CD8-positive, alpha-beta memory T cell (primary cell): ENCODE measurements around the gene CCNQ. TPM values are rescaled to one million over a fixed set of nuclear protein-coding genes. Genes with fewer than 3 reads are reported as not detected.
"Not testable (repeated sequence)": the region's sequence is repeated elsewhere in the genome, so short reads cannot be mapped to it uniquely, and the experiment has no call there.

Source experiments
- CTCF ChIA-PET: fragments of 350-600 bp; sonication (Branson Sonifier 250); formaldehyde crosslinking; loops from one replicate; lab custom pipeline; 2021; ENCODE audit warnings: antibody characterized with exemption; lab: Charles Lee
- POLR2A ChIA-PET: fragments of 350-600 bp; sonication (Branson Sonifier 250); formaldehyde crosslinking; loops from one replicate; lab custom pipeline; 2021; ENCODE audit warnings: antibody characterized with exemption; lab: Charles Lee
- DNase-seq, 5 donors: peaks; one replicate each; pipeline versions ENCODE4 v3.0.0 to v3.0.0-alpha.2; 2020 to 2022; ENCODE audit warnings: mixed read lengths in 1 of 5
- H3K27ac ChIP-seq: one replicate; pipeline ENCODE4 v1.7.0; 2013; ENCODE audit warnings: low read depth, mild to moderate bottlenecking, low read length, moderate library complexity
- H3K27me3 ChIP-seq: 2 replicates; pipeline ENCODE4 v1.7.0; 2013; ENCODE audit warnings: low read length, mild to moderate bottlenecking; ENCODE audit not compliant: insufficient read depth, poor library complexity, severe bottlenecking
- H3K36me3 ChIP-seq: 2 replicates; pipeline ENCODE4 v1.7.0; 2013; ENCODE audit warnings: mild to moderate bottlenecking, low read length, moderate library complexity; ENCODE audit not compliant: insufficient read depth
- H3K4me1 ChIP-seq: 2 replicates; pipeline ENCODE4 v1.7.0; 2013; ENCODE audit warnings: mild to moderate bottlenecking, low read length, moderate library complexity; ENCODE audit not compliant: insufficient read depth
- H3K4me3 ChIP-seq: 2 replicates; pipeline ENCODE4 v1.7.0; 2013; ENCODE audit warnings: mild to moderate bottlenecking, low read length
- H3K9me3 ChIP-seq: 2 replicates; pipeline ENCODE4 v1.7.0; 2013; ENCODE audit warnings: mild to moderate bottlenecking, low read length
- H3K27ac Mint-ChIP-seq, 8 donors: one replicate each; pipeline ENCODE4 v1.8.0; 2020 to 2021; ENCODE audit warnings: mixed read lengths in 8 of 8, mild to moderate bottlenecking in 6 of 8, inconsistent platforms in 3 of 8, moderate library complexity in 3 of 8
- H3K27me3 Mint-ChIP-seq, 2 donors: one replicate each; pipeline ENCODE4 v1.8.0; 2020 to 2021; ENCODE audit warnings: mixed read lengths in 2 of 2, mild to moderate bottlenecking in 1 of 2, moderate library complexity in 1 of 2
- H3K36me3 Mint-ChIP-seq, 3 donors: one replicate each; pipeline ENCODE4 v1.8.0; 2020 to 2021; ENCODE audit warnings: mixed read lengths in 3 of 3, inconsistent platforms in 1 of 3, mild to moderate bottlenecking in 1 of 3
- H3K4me1 Mint-ChIP-seq, 3 donors: one replicate each; pipeline ENCODE4 v1.8.0; 2020 to 2021; ENCODE audit warnings: mixed read lengths in 3 of 3, inconsistent platforms in 1 of 3, mild to moderate bottlenecking in 1 of 3
- H3K4me3 Mint-ChIP-seq, 7 donors: one replicate each; pipeline ENCODE4 v1.8.0; 2020 to 2021; ENCODE audit warnings: mixed read lengths in 7 of 7, mild to moderate bottlenecking in 6 of 7, moderate library complexity in 4 of 7, inconsistent platforms in 2 of 7
- H3K9me3 Mint-ChIP-seq, 5 donors: one replicate each; pipeline ENCODE4 v1.8.0; 2020 to 2022; ENCODE audit warnings: mixed read lengths in 5 of 5, mild to moderate bottlenecking in 3 of 5, moderate library complexity in 2 of 5, inconsistent platforms in 1 of 5
- polyA plus RNA-seq: library from polyadenylated mRNA; unstranded; fragments of 300-500 nt; fragmentation: Illumina TruSeq; gene quantifications from one replicate; pipeline ENCODE4 v1.2.3, GENCODE V29; 2021
- total RNA-seq, 2 experiments: library from RNA; stranded (reverse); gene quantifications; one replicate each; pipeline ENCODE4 v1.2.3, GENCODE V29; 2021

Gene CCNQ
- total and polyA plus RNA-seq, 3 experiments from 2014 or later = 36.2 to 38.3 (median 36.9) TPM

DNA sequence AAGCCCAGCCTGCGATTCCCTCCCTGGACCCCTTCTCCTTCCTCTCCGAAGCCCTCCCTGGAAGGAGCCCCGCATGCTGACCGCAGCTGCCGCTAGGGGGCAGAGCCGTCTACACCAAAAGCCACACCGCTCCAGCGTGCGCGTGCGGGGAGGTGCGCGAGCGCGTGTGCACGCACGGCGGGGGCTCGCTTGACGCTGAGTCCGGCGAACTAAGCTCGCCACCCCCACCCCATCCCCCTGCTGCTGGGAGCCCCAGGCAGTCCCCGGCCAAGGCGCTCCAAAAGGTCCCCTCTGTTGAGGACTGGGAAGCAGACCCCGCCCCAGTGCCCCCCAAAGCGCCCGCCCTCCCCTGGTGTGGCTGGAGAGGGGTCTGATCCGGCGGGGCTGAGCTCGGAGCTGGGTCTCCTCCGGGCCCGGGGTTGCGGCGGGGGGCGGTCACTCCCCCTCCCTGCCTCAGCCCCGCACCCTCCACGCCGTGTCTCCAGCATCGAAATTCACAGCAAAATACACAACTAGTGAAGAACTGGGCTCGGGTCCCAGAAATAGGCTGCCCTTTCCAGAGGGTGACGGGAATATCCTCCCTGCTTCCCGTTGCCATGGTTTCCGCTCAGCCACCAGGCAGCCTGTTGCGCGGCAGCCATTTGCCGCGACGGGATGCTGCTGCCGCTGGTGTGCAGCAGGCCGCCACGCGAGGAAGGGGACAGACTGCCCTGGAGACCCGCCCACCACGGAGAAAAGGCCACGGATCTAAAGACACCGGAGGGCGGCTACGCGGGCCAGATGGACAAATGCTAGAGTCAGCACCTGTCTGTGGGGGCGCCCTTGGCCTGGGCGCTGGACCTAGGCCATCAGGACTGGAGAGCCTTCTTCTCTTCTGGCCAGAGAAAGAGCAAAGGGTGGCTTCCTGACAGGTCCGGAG lies 11.2 kb upstream of the CCNQ start:
- Mint-ChIP-seq H3K27me3 (peaks cover 0 to 18% of the 10 kb centered on the region in 2 donors), H3K4me3 (peak overlapping the region; percentile 74 to 92 (median 80)), H3K9me3 (peaks cover 0 to 3% (median 0%) of the 10 kb centered on the region in 5 donors), H3K4me1 (peaks cover 8 to 14% (median 9%) of the 10 kb centered on the region in 3 donors), H3K36me3 (no peaks in the 10 kb centered on the region), H3K27ac (peak overlapping the region in 7 of 8 donors; percentile 50 to 92 (median 73))
- Histone ChIP-seq H3K27me3 (no peaks in the 10 kb centered on the region), H3K36me3 (no peaks in the 10 kb centered on the region), H3K4me1 (no peaks in the 10 kb centered on the region), H3K9me3 (no peaks in the 10 kb centered on the region), H3K27ac (no peak overlapping the region), H3K4me3 (peak overlapping the region; percentile 50)
- POLR2A ChIA-PET = interaction anchor here (0.8 kb wide), 1 partner anchor 10 kb away, joined by 3 read pairs; no protein-coding TSS in a partner anchor
- CTCF ChIA-PET = interaction anchor here (0.9 to 2.4 kb wide), 13 partner anchors 9 to 669 kb away, joined by 3 to 15 read pairs (median 5); partner anchors contain the start of genes CCNQ and DUSP9
- peak; percentile 63 to 83 (median 71) for DNase-seq

DNA sequence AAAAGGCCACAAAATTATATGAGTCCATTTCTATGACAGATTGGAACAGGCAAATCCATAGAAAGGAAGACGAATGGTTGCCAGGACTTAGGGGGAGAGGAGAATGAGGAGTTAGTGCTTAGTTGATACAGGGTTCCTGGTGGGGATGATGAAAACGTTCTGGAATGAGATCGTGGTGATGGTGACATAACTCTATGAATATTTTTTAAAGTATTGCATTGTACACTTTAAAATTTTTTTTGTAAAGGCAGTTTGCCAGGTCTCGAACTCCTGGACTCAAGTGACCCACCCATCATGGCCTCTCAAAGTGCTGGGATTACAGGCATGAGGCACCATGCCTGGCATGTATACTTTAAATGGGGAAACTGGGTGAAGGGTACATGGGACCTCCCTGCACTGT lies 9.9 kb upstream of the CCNQ start:
- Histone ChIP-seq H3K27me3 (no peaks in the 10 kb centered on the region), H3K4me1 (no peaks in the 10 kb centered on the region), H3K36me3 (no peaks in the 10 kb centered on the region), H3K27ac (no peak overlapping the region), H3K9me3 (no peaks in the 10 kb centered on the region), H3K4me3 (no peak overlapping the region)
- no peak for DNase-seq
- CTCF ChIA-PET = interaction anchor here (0.8 to 2.4 kb wide), 14 partner anchors 9 to 667 kb away, joined by 3 to 15 read pairs (median 4); partner anchors contain the start of gene DUSP9
- H3K4me3 Mint-ChIP-seq = peak overlapping the region in 1 of 7 donors; percentile 80
- H3K27ac Mint-ChIP-seq = no peak overlapping the region
- H3K27me3 Mint-ChIP-seq = peaks cover 0 to 18% of the 10 kb centered on the region in 2 donors
- peaks cover under 1 to 7% (median 6%) of the 10 kb centered on the region in 3 donors for H3K4me1 Mint-ChIP-seq
- POLR2A ChIA-PET = no interaction called here
- no peaks in the 10 kb centered on the region for H3K36me3 Mint-ChIP-seq
- peaks cover 0 to 3% (median 0%) of the 10 kb centered on the region in 5 donors for H3K9me3 Mint-ChIP-seq

- no peak overlapping the region for H3K27ac ChIP-seq
- H3K27ac Mint-ChIP-seq = no peak overlapping the region
- H3K4me1 Mint-ChIP-seq = peaks cover 5 to 10% (median 9%) of the 10 kb centered on the region in 3 donors
- H3K9me3 Mint-ChIP-seq = peaks cover 0 to 3% (median 0%) of the 10 kb centered on the region in 5 donors
- no peak for DNase-seq
- ChIA-PET POLR2A (no interaction called here), CTCF (interaction anchor here (1.9 kb wide), 1 partner anchor 54 kb away, joined by 7 read pairs; no protein-coding TSS in a partner anchor)
- H3K36me3 Mint-ChIP-seq = no peaks in the 10 kb centered on the region
- peaks cover 0 to 18% of the 10 kb centered on the region in 2 donors for H3K27me3 Mint-ChIP-seq
- H3K36me3 ChIP-seq = no peaks in the 10 kb centered on the region
- H3K4me3 ChIP-seq = no peak overlapping the region
- H3K9me3 ChIP-seq = no peaks in the 10 kb centered on the region
- no peaks in the 10 kb centered on the region for H3K4me1 ChIP-seq
- no peaks in the 10 kb centered on the region for H3K27me3 ChIP-seq
- H3K4me3 Mint-ChIP-seq = peak overlapping the region in 1 of 7 donors; percentile 80
These were observed 9.4 kb upstream of the CCNQ start for GRCh38 chrX:153608376-153608775.

GRCh38 chrX:153606503-153606902 lies 7.6 kb upstream of the CCNQ start:
- Histone ChIP-seq H3K4me3 (no peak overlapping the region), H3K4me1 (no peaks in the 10 kb centered on the region), H3K27ac (no peak overlapping the region), H3K36me3 (no peaks in the 10 kb centered on the region), H3K9me3 (no peaks in the 10 kb centered on the region), H3K27me3 (no peaks in the 10 kb centered on the region)
- H3K4me1 Mint-ChIP-seq = peaks cover 9 to 16% (median 10%) of the 10 kb centered on the region in 3 donors
- POLR2A ChIA-PET = no interaction called here
- H3K36me3 Mint-ChIP-seq = no peaks in the 10 kb centered on the region
- H3K27ac Mint-ChIP-seq = no peak overlapping the region
- peaks cover 0 to 12% of the 10 kb centered on the region in 2 donors for H3K27me3 Mint-ChIP-seq
- CTCF ChIA-PET = no interaction called here
- peak overlapping the region in 1 of 7 donors; percentile 80 for H3K4me3 Mint-ChIP-seq
- peaks cover 0 to 3% (median 0%) of the 10 kb centered on the region in 5 donors for H3K9me3 Mint-ChIP-seq
- DNase-seq = no peak

DNA sequence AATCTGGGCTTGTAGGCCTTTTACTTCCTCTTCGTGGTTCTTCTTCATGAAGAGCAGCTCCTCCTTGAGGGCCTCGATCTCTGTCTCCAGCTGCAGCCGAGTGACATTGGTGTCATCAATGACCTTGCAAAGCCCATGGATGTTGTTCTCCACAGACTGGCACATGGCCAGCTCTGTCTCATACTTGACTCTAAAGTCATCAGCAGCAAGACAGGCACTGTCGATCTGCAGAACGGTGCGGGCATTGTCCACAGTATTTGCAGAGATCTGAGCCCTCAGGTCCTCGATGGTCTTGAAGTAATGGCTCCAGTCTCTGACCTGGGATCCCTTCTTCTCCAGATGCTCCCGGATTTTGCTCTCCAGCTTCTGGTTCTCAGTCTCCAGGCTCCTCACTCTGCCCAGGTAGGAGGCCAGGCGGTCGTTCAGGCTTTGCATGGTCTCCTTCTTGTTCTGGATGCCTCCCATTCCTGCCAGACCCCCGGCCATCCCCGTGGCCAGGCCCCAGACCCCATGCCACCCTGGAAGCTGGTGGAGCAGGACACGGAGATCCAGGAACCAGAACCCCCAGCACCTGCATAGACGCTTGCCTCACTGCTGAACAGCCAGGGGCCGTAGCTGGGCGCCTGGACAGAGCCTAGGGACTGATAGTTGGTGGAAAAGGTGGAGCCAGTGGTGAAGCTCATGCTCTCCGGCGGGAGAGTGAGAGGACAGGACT lies 5.9 kb upstream of the CCNQ start:
- H3K9me3 Mint-ChIP-seq, H3K27ac Mint-ChIP-seq, H3K4me3 ChIP-seq, POLR2A ChIA-PET, H3K9me3 ChIP-seq, H3K27ac ChIP-seq, H3K36me3 ChIP-seq, H3K27me3 ChIP-seq, H3K36me3 Mint-ChIP-seq, DNase-seq, H3K4me1 ChIP-seq: not testable (repeated sequence)
- Mint-ChIP-seq H3K4me1 (peaks cover 18 to 30% (median 21%) of the 10 kb centered on the region in 3 donors), H3K27me3 (peaks cover 0 to 15% of the 10 kb centered on the region in 2 donors), H3K4me3 (peak overlapping the region in 1 of 7 donors; percentile 56)
- CTCF ChIA-PET = interaction anchor here (1.5 kb wide), 1 partner anchor 63 kb away, joined by 5 read pairs; no protein-coding TSS in a partner anchor

DNA sequence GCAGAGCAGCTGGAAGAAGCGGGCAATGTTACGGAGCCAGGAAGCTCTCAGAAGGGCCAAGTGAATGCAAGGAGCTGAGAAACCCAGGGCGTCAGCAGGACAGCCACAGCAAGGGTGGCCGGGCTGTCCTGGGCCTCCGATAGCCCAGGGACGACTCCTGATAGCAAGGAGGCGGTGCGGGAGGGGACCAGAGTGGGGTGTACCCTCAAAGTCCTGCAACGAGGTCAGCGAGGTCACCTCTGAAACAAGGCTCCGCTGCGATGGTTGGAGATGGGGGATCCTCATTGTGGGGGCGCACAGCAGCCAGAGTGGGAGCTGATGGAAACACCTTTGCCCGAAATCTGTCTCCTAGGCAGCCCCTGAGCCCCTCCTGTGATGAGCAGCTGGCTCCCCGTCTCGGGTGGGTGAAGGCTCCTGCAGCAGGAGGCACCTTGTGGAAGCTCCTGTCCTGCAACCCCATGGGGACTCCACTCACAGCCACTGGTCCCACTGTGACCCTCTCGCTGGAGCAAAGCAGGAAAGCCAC lies 4.3 kb upstream of the CCNQ start:
- DNase-seq = no peak
- POLR2A ChIA-PET = no interaction called here
- CTCF ChIA-PET = no interaction called here
- H3K4me1 Mint-ChIP-seq = peaks cover 18 to 37% (median 25%) of the 10 kb centered on the region in 3 donors
- peaks cover 0 to 8% of the 10 kb centered on the region in 2 donors for H3K27me3 Mint-ChIP-seq
- peaks cover 0 to 2% (median 0%) of the 10 kb centered on the region in 3 donors for H3K36me3 Mint-ChIP-seq
- no peaks in the 10 kb centered on the region for H3K9me3 ChIP-seq
- H3K4me3 ChIP-seq = no peak overlapping the region
- H3K4me1 ChIP-seq = peaks cover 11% of the 10 kb centered on the region
- H3K27ac Mint-ChIP-seq = no peak overlapping the region
- no peaks in the 10 kb centered on the region for H3K27me3 ChIP-seq
- peak overlapping the region in 1 of 7 donors; percentile 44 for H3K4me3 Mint-ChIP-seq
- H3K36me3 ChIP-seq = no peaks in the 10 kb centered on the region
- no peak overlapping the region for H3K27ac ChIP-seq
- H3K9me3 Mint-ChIP-seq = no peaks in the 10 kb centered on the region

GRCh38 chrX:153602601-153603000 lies 3.7 kb upstream of the CCNQ start:
- H3K9me3 ChIP-seq = no peaks in the 10 kb centered on the region
- H3K36me3 Mint-ChIP-seq = peaks cover 0 to 2% (median 0%) of the 10 kb centered on the region in 3 donors
- POLR2A ChIA-PET = no interaction called here
- H3K27me3 Mint-ChIP-seq = peaks cover 0 to 8% of the 10 kb centered on the region in 2 donors
- H3K4me1 Mint-ChIP-seq = peaks cover 24 to 43% (median 30%) of the 10 kb centered on the region in 3 donors
- H3K9me3 Mint-ChIP-seq = no peaks in the 10 kb centered on the region
- CTCF ChIA-PET = no interaction called here
- no peaks in the 10 kb centered on the region for H3K36me3 ChIP-seq
- no peaks in the 10 kb centered on the region for H3K27me3 ChIP-seq
- H3K27ac Mint-ChIP-seq = no peak overlapping the region
- H3K4me3 Mint-ChIP-seq = no peak overlapping the region
- H3K27ac ChIP-seq = no peak overlapping the region
- peaks cover 17% of the 10 kb centered on the region for H3K4me1 ChIP-seq
- no peak overlapping the region for H3K4me3 ChIP-seq
- no peak for DNase-seq
